K562 (cell line): ENCODE measurements around the gene PARD6A. TPM values are rescaled to one million over a fixed set of nuclear protein-coding genes. Genes with fewer than 3 reads are reported as not detected.

Experiments used
- ARID1B ChIP-seq: fragments of 450-650 bp; IDR thresholded peaks from 2 replicates; pipeline ENCODE4 v1.6.1; 2016; ENCODE audit warnings: antibody characterized with exemption, mild to moderate bottlenecking, inconsistent platforms
- ARID3B ChIP-seq: fragments of 250-450 bp; sonication (Bioruptor Pico); IDR thresholded peaks from 2 replicates; pipeline ENCODE4 v1.4.0; 2020; ENCODE audit warnings: borderline replicate concordance
- BRD9 ChIP-seq: fragments of 450-650 bp; IDR thresholded peaks from 2 replicates; pipeline ENCODE4 v1.6.1; 2018; ENCODE audit warnings: low read depth; ENCODE audit not compliant: partially characterized antibody
- CBFB ChIP-seq: sonication (generic); formaldehyde crosslinking; IDR thresholded peaks from 2 replicates; pipeline ENCODE4 v1.4.0; 2020; ENCODE audit warnings: mild to moderate bottlenecking, missing genetic modification reagents
- CBX8 ChIP-seq: fragments of 200-600 bp; sonication (generic); IDR thresholded peaks from 2 replicates; pipeline ENCODE4 v1.6.1; 2012; ENCODE audit warnings: borderline replicate concordance, mixed run types, low read depth, mild to moderate bottlenecking, moderate library complexity, mixed read lengths, low read length, control low read depth, inconsistent platforms; ENCODE audit not compliant: poor library complexity, severe bottlenecking; ENCODE audit errors: extremely low read depth
- CTCF ChIP-seq, 3 experiments: IDR thresholded peaks in 2 of 3; conservative IDR thresholded peaks in 1 of 3; 2 replicates each; pipeline ENCODE4 v1.5.1; 2011 to 2012; ENCODE audit warnings: low read length in 3 of 3, mild to moderate bottlenecking in 3 of 3, control low read depth in 2 of 3, improper control_type of control experiment in 1 of 3, inconsistent platforms in 1 of 3, low read depth in 1 of 3, mixed read lengths in 1 of 3, moderate library complexity in 1 of 3; ENCODE audit not compliant: insufficient read depth in 2 of 3
- ELF1 ChIP-seq: fragments of 200-800 bp; sonication (Bioruptor generic); IDR thresholded peaks from 2 replicates; pipeline ENCODE4 v1.6.1; 2016; ENCODE audit warnings: missing genetic modification characterization, missing compliant biosample characterization
- ELF4 ChIP-seq: fragments of 450-650 bp; formaldehyde crosslinking; IDR thresholded peaks from 2 replicates; pipeline ENCODE4 v1.4.0; 2022; ENCODE audit warnings: missing genetic modification characterization
- FOXP1 ChIP-seq: sonication (generic); formaldehyde crosslinking; IDR thresholded peaks from 2 replicates; pipeline ENCODE4 v1.8.0; 2022; ENCODE audit warnings: mild to moderate bottlenecking, missing genetic modification reagents
- PRDM10 ChIP-seq: fragments of 450-650 bp; IDR thresholded peaks from 2 replicates; pipeline ENCODE4 v1.6.1; 2018; ENCODE audit not compliant: partially characterized antibody
- SAP30 ChIP-seq: fragments of 200-600 bp; sonication (generic); IDR thresholded peaks from 2 replicates; pipeline ENCODE4 v1.6.1; 2012; ENCODE audit warnings: borderline replicate concordance, low read depth, mild to moderate bottlenecking, moderate library complexity, low read length, control low read depth, inconsistent platforms; ENCODE audit not compliant: insufficient read depth, poor library complexity, severe bottlenecking
- STAG1 ChIP-seq: sonication (generic); formaldehyde crosslinking; IDR thresholded peaks from 2 replicates; pipeline ENCODE4 v1.5.0; 2020; ENCODE audit warnings: missing genetic modification reagents, borderline replicate concordance
- TAF7 ChIP-seq: fragments of 450-650 bp; IDR thresholded peaks from 2 replicates; pipeline ENCODE4 v1.6.1; 2016; ENCODE audit warnings: missing genetic modification characterization, missing compliant biosample characterization
- XRCC3 ChIP-seq: fragments of 450-650 bp; IDR thresholded peaks from 2 replicates; pipeline ENCODE4 v1.6.1; 2017; ENCODE audit warnings: mild to moderate bottlenecking, moderate library complexity
- ZNF24 ChIP-seq: fragments of 450-650 bp; IDR thresholded peaks from 2 replicates; pipeline ENCODE4 v1.6.1; 2016
- ZNF445 ChIP-seq: fragments of 250-450 bp; sonication (Bioruptor Pico); IDR thresholded peaks from 2 replicates; pipeline ENCODE4 v1.4.0; 2020; ENCODE audit warnings: low read depth, mild to moderate bottlenecking, moderate library complexity
- ZNF507 ChIP-seq: conservative IDR thresholded peaks from 2 replicates; pipeline ENCODE4 v1.6.1; 2017; ENCODE audit warnings: missing genetic modification characterization, missing compliant biosample characterization
- ZNF75A ChIP-seq: fragments of 450-650 bp; formaldehyde crosslinking; IDR thresholded peaks from 2 replicates; pipeline ENCODE4 v1.4.0; 2020; ENCODE audit warnings: mild to moderate bottlenecking
- polyA plus RNA-seq, 8 experiments: library from polyadenylated mRNA; depleted of rRNA in 4 of 8; stranded (reverse) in 5 of 8; unstranded in 3 of 8; fragments of >200 nt; fragmentation: Nextera tagmentation in 2 of 8; fragmentation: Illumina TruSeq in 1 of 8; extraction: Ambion mirVana in 2 of 8; extraction: Trizol in 1 of 8; gene quantifications; 2 replicates each; pipeline versions ENCODE4 v1.2.1 to v1.2.3, GENCODE V29; 2011 to 2014; ENCODE audit warnings: inconsistent platforms in 1 of 8, missing spikeins in 1 of 8
- total RNA-seq, 7 experiments: library from RNA; depleted of rRNA in 6 of 7; stranded (reverse); fragments of >200 nt in 6 of 7; fragmentation: Illumina TruSeq in 2 of 7; extraction: Trizol in 2 of 7; gene quantifications; 2 replicates each; pipeline versions ENCODE4 v1.2.1 to v1.2.3, GENCODE V29; 2011 to 2021; ENCODE audit warnings: low replicate concordance in 1 of 7

PARD6A gene
- total and polyA plus RNA-seq, 9 of the 15 experiments (the other 6 are each of a cell fraction or from before 2014, with no cell fraction given), result 0.04 to 2.0 (median 0.44) TPM

GRCh38 chr16:67660564-67661028 is at the start of gene PARD6A (continued):
- TF ChIP-seq ARID1B (no peak; the same call in 1 of the 2 replicates), ELF4 (CRISPR knock-in tag) (no peak), CBFB (CRISPR knock-in tag) (peak; percentile 57; the same call in 1 of the 2 replicates), CTCF (IDR thresholded peaks at IDR 0.05 in 2 of 3, conservative IDR thresholded peaks at IDR 0.05 in 1 of 3; ENCODE audit: insufficient read depth in 2 of 3, low read depth in 1 of 3, low read length in 3 of 3) (0 out of 6 replicates have a peak, but pooled peaks of 1 of the 3 experiments have one; percentile 3), ZNF75A (CRISPR knock-in tag) (no peak), ZNF445 (no peak), XRCC3 (no peak), ELF1 (tag) (no peak), ARID3B (CRISPR knock-in tag) (no peak), STAG1 (CRISPR knock-in tag) (no peak), BRD9 (no peak), SAP30 (peak; percentile 51), ZNF24 (no peak; the same call in 1 of the 2 replicates), ZNF507 (tag) (no peak), TAF7 (tag) (no peak), PRDM10 (peak; percentile 96), FOXP1 (no peak), CBX8 (no peak)
